ENCODE measurements around the gene CSK. TPM values are rescaled to one million over a fixed set of nuclear protein-coding genes. Genes with fewer than 3 reads are reported as not detected.
A peak's percentile ranks its signal among the peaks of the same experiment; 100 is the strongest.

CSK gene
- total RNA-seq, 1 donor: 28.1 TPM

DNA sequence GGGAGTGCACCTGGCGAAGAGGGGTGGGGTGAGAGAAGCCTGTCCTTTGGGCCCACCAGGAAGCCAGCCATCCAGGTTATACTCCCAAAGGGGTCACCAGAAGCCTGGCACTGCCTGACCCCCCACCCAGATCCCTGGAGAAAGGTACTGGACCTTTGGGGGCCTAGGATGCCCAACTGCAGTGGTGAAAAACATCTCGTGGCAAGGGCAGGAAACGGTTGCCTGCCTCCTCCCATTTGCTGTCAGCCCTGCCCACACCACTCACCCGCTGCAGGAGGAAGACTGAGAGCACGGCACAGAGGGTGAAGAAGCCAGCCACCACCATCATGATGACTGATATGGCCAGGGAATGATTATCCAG, 63.3 kb downstream of the CSK start:
- H3K4me3 ChIP-seq (ENCODE audit: low read depth, low read length): no peak overlapping the region
- TF ChIP-seq, protein P1, sequence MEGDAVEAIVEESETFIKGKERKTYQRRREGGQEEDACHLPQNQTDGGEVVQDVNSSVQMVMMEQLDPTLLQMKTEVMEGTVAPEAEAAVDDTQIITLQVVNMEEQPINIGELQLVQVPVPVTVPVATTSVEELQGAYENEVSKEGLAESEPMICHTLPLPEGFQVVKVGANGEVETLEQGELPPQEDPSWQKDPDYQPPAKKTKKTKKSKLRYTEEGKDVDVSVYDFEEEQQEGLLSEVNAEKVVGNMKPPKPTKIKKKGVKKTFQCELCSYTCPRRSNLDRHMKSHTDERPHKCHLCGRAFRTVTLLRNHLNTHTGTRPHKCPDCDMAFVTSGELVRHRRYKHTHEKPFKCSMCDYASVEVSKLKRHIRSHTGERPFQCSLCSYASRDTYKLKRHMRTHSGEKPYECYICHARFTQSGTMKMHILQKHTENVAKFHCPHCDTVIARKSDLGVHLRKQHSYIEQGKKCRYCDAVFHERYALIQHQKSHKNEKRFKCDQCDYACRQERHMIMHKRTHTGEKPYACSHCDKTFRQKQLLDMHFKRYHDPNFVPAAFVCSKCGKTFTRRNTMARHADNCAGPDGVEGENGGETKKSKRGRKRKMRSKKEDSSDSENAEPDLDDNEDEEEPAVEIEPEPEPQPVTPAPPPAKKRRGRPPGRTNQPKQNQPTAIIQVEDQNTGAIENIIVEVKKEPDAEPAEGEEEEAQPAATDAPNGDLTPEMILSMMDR (IDR thresholded peaks at IDR 0.05; ENCODE audit: insufficient read depth, low read length): no peak
- DNase-seq (ENCODE audit: low read depth): no peak

DNA sequence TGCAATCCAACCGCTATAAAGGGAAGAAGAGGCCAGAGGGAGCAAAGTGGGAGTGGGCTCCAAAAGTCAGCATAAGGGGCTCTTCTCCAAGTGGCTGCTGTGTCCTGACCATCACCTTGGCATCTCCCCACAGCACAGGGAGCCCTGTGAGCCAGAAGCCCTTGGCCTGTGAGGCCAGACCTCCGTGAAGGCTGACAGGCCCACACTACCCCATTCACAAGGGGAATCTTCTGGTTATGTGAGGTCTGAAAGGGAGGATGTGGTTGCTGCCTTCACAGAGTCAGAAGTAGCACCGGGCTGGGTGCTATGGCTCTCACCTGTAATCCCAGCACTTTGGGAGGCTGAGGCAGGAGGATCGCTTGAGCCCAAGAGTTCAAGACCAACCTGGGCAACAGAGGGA, 63.7 kb downstream of the CSK start:
- H3K4me3 ChIP-seq (ENCODE audit: low read depth, low read length): no peak overlapping the region
- no peak for DNase-seq (ENCODE audit: low read depth)
- TF ChIP-seq, protein P1 (IDR thresholded peaks at IDR 0.05; ENCODE audit: insufficient read depth, low read length): no peak

DNA sequence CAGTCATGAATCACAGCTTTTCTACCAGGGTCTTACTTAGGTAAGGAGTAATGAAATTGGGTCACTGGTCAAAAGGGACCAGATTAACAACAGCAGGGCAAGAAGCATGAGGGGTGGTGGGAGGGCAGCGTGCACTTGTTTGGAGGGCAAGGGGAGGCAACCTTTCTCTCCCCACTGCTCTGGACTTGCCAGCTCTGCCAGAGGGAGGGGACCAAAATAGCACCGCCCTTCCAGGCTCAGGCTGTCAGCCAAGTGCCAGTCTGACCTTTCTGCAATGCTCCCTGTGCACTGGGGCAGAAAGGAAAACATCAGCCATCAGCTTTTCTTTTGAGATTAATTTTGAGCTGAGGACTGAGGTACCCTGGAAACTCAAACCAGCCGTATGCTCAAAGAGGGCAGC, 65.6 kb downstream of the CSK start:
- TF ChIP-seq, protein P1 (IDR thresholded peaks at IDR 0.05; ENCODE audit: insufficient read depth, low read length): no peak
- no peak for DNase-seq (ENCODE audit: low read depth)
- no peak overlapping the region for H3K4me3 ChIP-seq (ENCODE audit: low read depth, low read length)

DNA sequence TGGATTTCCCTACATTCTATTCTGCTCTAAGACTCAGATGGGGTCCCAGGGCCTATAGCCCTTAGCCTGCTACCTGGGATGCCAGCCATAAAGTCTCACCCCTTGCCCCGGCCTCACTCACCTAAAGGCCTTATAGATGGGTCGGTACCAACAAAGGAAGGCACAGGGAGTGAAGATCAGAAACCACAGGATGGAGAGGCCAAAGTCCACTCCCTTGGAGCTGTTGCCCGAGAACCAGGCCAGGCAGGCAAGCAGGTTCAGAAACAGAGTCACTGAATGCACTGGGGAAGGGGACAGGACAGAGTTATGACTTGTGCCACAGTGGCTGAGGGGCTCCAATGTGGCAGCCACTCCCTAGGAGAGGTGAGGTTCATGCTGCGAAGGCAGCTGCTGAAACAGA, 68.5 kb downstream of the CSK start:
- DNase-seq (ENCODE audit: low read depth): no peak
- TF ChIP-seq, protein P1 (IDR thresholded peaks at IDR 0.05; ENCODE audit: insufficient read depth, low read length): no peak
- no peak overlapping the region for H3K4me3 ChIP-seq (ENCODE audit: low read depth, low read length)

DNA sequence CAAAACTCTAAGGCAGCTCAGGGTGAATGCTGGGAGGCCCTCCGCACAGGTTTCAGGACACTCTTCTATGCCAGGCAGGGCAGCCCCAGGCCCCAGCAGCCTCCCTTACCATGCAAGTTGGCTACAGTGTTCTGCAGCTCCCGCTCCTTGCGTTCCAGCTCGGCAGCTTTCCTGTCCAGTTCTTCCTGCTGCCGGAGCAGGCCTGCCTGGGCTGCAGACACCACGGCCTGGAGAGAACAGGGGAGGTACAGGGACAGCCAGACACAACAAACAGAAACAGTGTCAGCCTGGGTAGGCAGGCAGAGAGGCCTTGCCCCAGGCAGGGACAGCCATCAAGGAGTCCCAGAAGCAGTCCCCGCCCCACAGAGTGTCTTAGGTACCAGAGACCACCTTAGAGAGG, 70.1 kb downstream of the CSK start:
- TF ChIP-seq, protein P1 (IDR thresholded peaks at IDR 0.05; ENCODE audit: insufficient read depth, low read length): no peak
- no peak for DNase-seq (ENCODE audit: low read depth)

More for the DNA sequence above, 70.1 kb downstream of the CSK start:
- H3K4me3 ChIP-seq (ENCODE audit: low read depth, low read length): no peak overlapping the region

Small RNAs within 50 kb of the gene (small RNA-seq; reads per million reads assigned to genes)
- gene CPLX3 (not detected), gene MIR4513 (not detected), gene MIR6882 (1.1 reads per million, percentile 38 among the genes with 10 or more reads in this experiment)

Other genes starting within 250 kb of the CSK start
- 0.33 and 2.5 TPM in 2 replicates for gene ARID3B, start 240.9 kb upstream of the CSK start, total RNA-seq (ENCODE audit: low replicate concordance)
- gene CLK3, start 166.2 kb upstream of the CSK start, total RNA-seq (ENCODE audit: low replicate concordance): 41.5 and 52.6 TPM in 2 replicates
- 11.3 and 16.6 TPM in 2 replicates for gene EDC3, start 86.1 kb upstream of the CSK start, total RNA-seq (ENCODE audit: low replicate concordance)
- 0.63 TPM in 1 of 2 replicates, not detected in the other for gene CYP1A1, start 56.6 kb upstream of the CSK start, total RNA-seq (ENCODE audit: low replicate concordance)
- gene CYP1A2, start 33.2 kb upstream of the CSK start, total RNA-seq (ENCODE audit: low replicate concordance): not detected in 2 replicates
- not detected in 2 replicates for gene LMAN1L, start 30.8 kb downstream of the CSK start, total RNA-seq (ENCODE audit: low replicate concordance)
- not detected in 2 replicates for gene CPLX3, start 44.5 kb downstream of the CSK start, total RNA-seq (ENCODE audit: low replicate concordance)
- gene ULK3, start 61.1 kb downstream of the CSK start, total RNA-seq (ENCODE audit: low replicate concordance): 15.1 and 17.7 TPM in 2 replicates
- 18.5 and 29.6 TPM in 2 replicates for gene SCAMP2, start 91.3 kb downstream of the CSK start, total RNA-seq (ENCODE audit: low replicate concordance)
- gene MPI, start 108.0 kb downstream of the CSK start, total RNA-seq (ENCODE audit: low replicate concordance): 39.7 and 48.3 TPM in 2 replicates
- gene FAM219B, start 124.8 kb downstream of the CSK start, total RNA-seq (ENCODE audit: low replicate concordance): 22.7 and 35.9 TPM in 2 replicates
- 5.3 and 63.0 TPM in 2 replicates for gene COX5A, start 156.0 kb downstream of the CSK start, total RNA-seq (ENCODE audit: low replicate concordance)
- 4.1 and 8.8 TPM in 2 replicates for gene RPP25, start 174.7 kb downstream of the CSK start, total RNA-seq (ENCODE audit: low replicate concordance)
- 1.1 and 2.2 TPM in 2 replicates for gene SCAMP5, start 213.5 kb downstream of the CSK start, total RNA-seq (ENCODE audit: low replicate concordance)
- 2.5 and 11.8 TPM in 2 replicates for gene PPCDC, start 241.5 kb downstream of the CSK start, total RNA-seq (ENCODE audit: low replicate concordance)

All from fibroblast of the aortic adventitia (primary cell).